BJ (cell line): ENCODE results near the gene DUS1L. TPM values are rescaled to one million over a fixed set of nuclear protein-coding genes. Genes with fewer than 3 reads are reported as not detected.

ENCODE experiments used
- CTCF ChIA-PET: fragments of 350-600 bp; formaldehyde crosslinking; extraction: SDS; loops from one replicate; lab custom pipeline; 2021; ENCODE audit warnings: antibody characterized with exemption, inconsistent platforms; lab: Yijun Ruan, JAX
- POLR2A ChIA-PET: fragments of 300-600 bp; sonication (Branson Sonifier 250); formaldehyde crosslinking; extraction: SDS; loops from one replicate; lab custom pipeline; 2021; ENCODE audit warnings: antibody characterized with exemption; lab: Charles Lee
- DNase-seq: peaks from one replicate; pipeline ENCODE4 v3.0.0-alpha.2; 2011; ENCODE audit warnings: low read depth
- H3K27me3 ChIP-seq: 2 replicates; pipeline ENCODE4 v1.6.0; 2011; ENCODE audit warnings: low read length; ENCODE audit not compliant: control insufficient read depth, insufficient read depth
- H3K36me3 ChIP-seq: 2 replicates; pipeline ENCODE4 v1.5.1; 2011; ENCODE audit warnings: low read length; ENCODE audit not compliant: control insufficient read depth, insufficient read depth
- H3K4me3 ChIP-seq: 2 replicates; pipeline ENCODE4 v1.5.1; 2011; ENCODE audit warnings: low read depth, mild to moderate bottlenecking, control low read depth, low read length
- polyA plus RNA-seq: library from polyadenylated mRNA; depleted of rRNA; stranded (reverse); fragments of >200 nt; gene quantifications from 2 replicates; pipeline ENCODE4 v1.2.3, GENCODE V29; 2011
- TF ChIP-seq, protein P1 (sequence below): IDR thresholded peaks from 2 replicates; pipeline ENCODE4 v1.5.1; 2011; ENCODE audit warnings: low read depth, mild to moderate bottlenecking, control low read depth, inconsistent platforms, low read length, moderate library complexity; ENCODE audit not compliant: insufficient read depth

DUS1L gene
- polyA plus RNA-seq, 1 experiment = 47.6 TPM

DNA sequence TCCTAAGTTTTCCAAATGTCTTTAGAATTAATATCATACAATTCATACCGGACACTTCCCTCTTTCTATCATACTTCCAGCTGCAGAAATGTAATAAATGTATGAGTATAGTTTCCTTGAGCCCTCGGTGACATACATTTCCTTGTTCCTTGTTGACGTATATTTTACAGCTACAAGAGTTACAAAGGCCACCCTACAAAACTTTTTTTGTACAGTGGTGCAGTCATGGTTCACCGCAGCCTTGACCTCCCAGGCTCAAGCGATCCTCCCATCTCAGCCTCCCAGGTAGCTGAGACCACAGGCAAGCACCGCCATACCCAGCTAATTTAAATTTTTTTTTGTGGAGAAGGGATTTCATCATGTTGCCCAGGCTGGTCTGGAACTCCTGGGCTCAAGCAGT is 7.2 kb upstream of the DUS1L start:
- Histone ChIP-seq H3K36me3 (peaks cover 2% of the 10 kb centered on the region; the same call in 1 of the 2 replicates), H3K4me3 (no peak overlapping the region), H3K27me3 (no peaks in the 10 kb centered on the region)
- TF ChIP-seq, protein P1, sequence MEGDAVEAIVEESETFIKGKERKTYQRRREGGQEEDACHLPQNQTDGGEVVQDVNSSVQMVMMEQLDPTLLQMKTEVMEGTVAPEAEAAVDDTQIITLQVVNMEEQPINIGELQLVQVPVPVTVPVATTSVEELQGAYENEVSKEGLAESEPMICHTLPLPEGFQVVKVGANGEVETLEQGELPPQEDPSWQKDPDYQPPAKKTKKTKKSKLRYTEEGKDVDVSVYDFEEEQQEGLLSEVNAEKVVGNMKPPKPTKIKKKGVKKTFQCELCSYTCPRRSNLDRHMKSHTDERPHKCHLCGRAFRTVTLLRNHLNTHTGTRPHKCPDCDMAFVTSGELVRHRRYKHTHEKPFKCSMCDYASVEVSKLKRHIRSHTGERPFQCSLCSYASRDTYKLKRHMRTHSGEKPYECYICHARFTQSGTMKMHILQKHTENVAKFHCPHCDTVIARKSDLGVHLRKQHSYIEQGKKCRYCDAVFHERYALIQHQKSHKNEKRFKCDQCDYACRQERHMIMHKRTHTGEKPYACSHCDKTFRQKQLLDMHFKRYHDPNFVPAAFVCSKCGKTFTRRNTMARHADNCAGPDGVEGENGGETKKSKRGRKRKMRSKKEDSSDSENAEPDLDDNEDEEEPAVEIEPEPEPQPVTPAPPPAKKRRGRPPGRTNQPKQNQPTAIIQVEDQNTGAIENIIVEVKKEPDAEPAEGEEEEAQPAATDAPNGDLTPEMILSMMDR = no peak
- CTCF ChIA-PET = interaction anchor here (1.1 kb wide), 1 partner anchor 113 kb away, joined by 3 read pairs; no protein-coding TSS in a partner anchor
- POLR2A ChIA-PET = no interaction called here
- DNase-seq = no peak

DNA sequence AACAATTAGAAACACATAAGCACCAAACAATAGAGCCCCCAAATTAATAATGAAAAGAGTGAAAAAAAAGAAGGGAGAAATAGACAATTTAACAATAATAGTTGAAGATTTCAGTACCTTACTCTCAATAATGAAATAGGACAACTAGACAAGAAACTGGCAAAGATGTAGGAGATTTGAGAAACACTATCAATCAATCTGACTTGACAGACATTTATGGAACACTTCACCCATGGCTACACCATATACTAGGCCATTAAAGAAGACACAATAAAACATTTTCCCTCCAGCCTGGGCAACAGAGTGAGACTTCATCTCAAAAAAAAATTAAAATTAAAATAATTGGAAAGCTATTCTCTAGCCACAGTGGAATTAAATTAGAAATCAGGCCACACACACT is 5.0 kb upstream of the DUS1L start:
- TF ChIP-seq, protein P1 = no peak
- H3K4me3 ChIP-seq = no peak overlapping the region
- CTCF ChIA-PET = interaction anchor here (1.4 kb wide), 1 partner anchor 21 kb away, joined by 4 read pairs; no protein-coding TSS in a partner anchor
- no peaks in the 10 kb centered on the region for H3K27me3 ChIP-seq
- H3K36me3 ChIP-seq = no peaks in the 10 kb centered on the region
- no peak for DNase-seq
- POLR2A ChIA-PET = no interaction called here

DNA sequence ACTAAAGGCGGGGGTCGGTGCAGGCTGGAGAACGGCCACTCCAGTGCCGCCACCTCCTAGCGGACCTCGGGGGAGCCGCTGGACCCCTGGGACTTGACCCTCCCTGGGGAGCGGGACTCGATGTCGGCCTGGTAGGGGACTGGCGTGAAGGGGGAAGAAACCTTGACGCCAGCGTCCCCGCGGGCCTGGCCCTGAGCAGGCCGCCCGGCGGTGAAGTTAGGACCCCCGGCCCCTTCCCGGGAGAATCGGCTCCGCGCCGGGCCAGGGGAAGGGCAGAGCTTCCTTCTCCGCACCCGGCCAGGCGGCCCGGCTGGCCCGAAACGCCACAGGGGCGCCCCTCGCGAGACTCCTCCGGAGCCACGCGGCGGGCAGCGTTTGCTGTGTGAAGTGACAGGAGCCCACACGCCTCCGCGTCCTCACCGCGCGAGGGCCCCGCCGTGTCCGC is 389 bp downstream of the DUS1L start:
- Histone ChIP-seq H3K36me3 (peaks cover 27% of the 10 kb centered on the region), H3K27me3 (no peaks in the 10 kb centered on the region), H3K4me3 (peak overlapping the region; percentile 90)
- TF ChIP-seq, protein P1 = no peak
- CTCF ChIA-PET = interaction anchor here (0.6 to 1.5 kb wide), 3 partner anchors 12 to 89 kb away, joined by 3 read pairs; no protein-coding TSS in a partner anchor
- POLR2A ChIA-PET = no interaction called here
- DNase-seq = no peak

DNA sequence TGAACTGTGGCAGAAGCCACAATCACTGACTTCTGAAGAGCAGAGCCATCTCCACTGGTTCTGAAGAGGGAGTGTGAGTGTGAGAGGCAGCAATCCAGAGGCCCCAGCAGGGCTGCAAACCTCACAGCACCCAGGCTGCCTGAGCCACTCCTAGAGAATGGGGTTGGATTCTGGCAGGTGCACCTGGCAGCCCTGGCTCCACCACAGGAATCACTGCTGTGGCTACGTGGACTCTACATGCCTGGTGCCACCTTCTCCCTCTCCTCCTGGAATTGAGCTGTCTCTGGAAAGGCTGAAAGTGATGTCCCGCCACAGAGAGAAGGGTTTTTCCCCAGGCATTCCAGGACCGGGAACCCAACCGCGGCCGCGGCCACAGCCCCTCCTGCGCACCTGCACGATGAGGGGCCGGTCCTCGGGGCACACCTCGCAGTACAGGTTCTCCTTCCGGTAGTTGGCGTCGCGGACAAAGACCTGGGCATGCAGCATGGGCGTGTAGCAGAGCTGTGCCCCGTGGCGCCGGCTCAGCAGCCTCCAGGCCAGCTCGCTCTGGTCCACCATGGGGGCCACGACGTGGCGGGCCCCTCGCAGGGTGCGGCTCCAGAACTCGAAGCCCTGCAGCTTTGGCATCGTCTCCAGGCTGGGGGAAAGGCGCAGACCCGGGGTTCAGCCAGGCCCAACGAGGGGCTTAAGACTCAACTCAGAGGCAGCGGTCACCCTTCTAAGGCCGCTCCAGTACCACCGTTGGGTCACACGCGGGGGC is 991 bp downstream of the DUS1L start:
- no peaks in the 10 kb centered on the region for H3K27me3 ChIP-seq
- H3K4me3 ChIP-seq = peak overlapping the region; percentile 90
- no peak for DNase-seq
- peaks cover 30% of the 10 kb centered on the region for H3K36me3 ChIP-seq
- ChIA-PET POLR2A (no interaction called here), CTCF (interaction anchor here (0.8 to 1.5 kb wide), 2 partner anchors 28 to 90 kb away, joined by 3 read pairs; no protein-coding TSS in a partner anchor)
- TF ChIP-seq, protein P1 = no peak

DNA sequence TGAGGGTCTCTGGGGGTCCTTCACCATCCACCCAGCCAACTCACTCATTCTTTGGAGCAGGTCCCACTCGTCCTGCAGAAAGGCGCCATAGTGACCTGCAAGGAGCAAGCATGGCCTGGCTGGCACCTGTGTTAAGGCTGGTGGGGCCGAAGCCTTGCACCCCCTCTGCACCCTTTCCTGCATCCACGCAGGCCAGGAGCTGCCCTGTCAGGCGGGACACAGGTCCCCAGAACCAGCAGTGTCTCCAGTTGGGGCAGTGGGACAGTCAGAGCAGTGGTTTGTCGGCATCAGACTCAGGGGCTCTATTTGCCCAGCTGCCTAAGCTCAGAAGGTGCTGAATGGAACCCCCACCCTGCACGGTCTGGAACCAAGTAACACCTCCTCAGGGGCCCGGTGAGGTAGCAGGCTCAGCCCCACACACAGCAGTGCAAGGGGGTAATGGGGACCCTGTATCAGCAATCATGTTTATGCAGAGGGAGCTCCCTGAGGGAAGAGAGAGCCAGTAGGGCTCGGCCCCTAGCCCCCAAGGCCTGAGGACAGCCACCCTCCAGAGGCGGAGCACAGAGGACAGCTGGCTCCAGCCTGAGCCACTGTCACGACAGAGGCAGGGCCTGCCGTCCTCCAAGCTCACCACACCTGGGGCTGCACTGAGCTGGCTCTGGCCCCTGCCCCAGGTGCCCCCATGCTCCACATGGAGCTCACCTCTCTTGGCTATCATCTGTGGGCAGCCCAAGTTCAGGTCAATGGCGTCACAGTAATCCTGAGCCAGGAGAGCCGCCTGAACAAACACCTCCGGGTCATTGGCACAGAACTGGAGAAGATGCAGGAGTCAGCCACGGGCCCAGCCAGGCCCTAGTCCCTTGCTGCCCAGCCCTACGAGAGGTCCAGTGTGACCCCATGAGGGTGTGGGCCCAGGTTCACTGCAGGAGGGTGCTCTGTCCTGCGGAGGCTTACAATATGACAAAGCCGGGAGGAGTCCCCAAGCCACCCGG is 1.9 kb downstream of the DUS1L start:
- Histone ChIP-seq H3K36me3 (peaks cover 37% of the 10 kb centered on the region), H3K4me3 (no peak overlapping the region), H3K27me3 (no peaks in the 10 kb centered on the region)
- ChIA-PET CTCF (interaction anchor here (1.5 kb wide), 1 partner anchor 27 kb away, joined by 3 read pairs; no protein-coding TSS in a partner anchor), POLR2A (no interaction called here)
- TF ChIP-seq, protein P1 = no peak
- no peak for DNase-seq
